Heart left ventricle (tissue), 16 donors: ENCODE results near the gene AHRR. TPM values are rescaled to one million over a fixed set of nuclear protein-coding genes. Genes with fewer than 3 reads are reported as not detected.

Source experiments
- ATAC-seq, 4 donors: fragments of 200-7000 bp; cut with Tn5 transposase; one replicate each; pipeline ENCODE4 v1.9.1; 2020 to 2022; ENCODE audit warnings: moderate library complexity in 4 of 4, mild to moderate bottlenecking in 3 of 4, moderate number of reproducible peaks in 1 of 4
- DNase-seq, 5 donors: peaks; one replicate each; pipeline ENCODE4 v3.0.0-alpha.2; 2020
- H3K27ac ChIP-seq, 12 donors: fragments of 200-600 bp; sonication (generic) in 4 of 12; one replicate each; pipeline versions ENCODE4 v1.5.0 to v1.8.0; 2016 to 2022; ENCODE audit warnings: mild to moderate bottlenecking in 2 of 12
- H3K27me3 ChIP-seq, 9 donors: fragments of 200-600 bp; sonication (generic) in 2 of 9; one replicate each; pipeline versions ENCODE4 v1.5.1 to v1.8.0; 2016 to 2022; ENCODE audit warnings: mild to moderate bottlenecking in 3 of 9
- H3K36me3 ChIP-seq, 9 donors: fragments of 200-600 bp; sonication (generic) in 2 of 9; one replicate each; pipeline versions ENCODE4 v1.5.0 to v1.8.0; 2018 to 2022; ENCODE audit warnings: mild to moderate bottlenecking in 2 of 9
- H3K4me1 ChIP-seq, 12 donors: fragments of 200-600 bp; sonication (generic) in 4 of 12; one replicate each; pipeline versions ENCODE4 v1.5.0 to v1.8.0; 2016 to 2022; ENCODE audit warnings: mild to moderate bottlenecking in 3 of 12
- H3K4me3 ChIP-seq, 12 donors: fragments of 200-600 bp; sonication (generic) in 4 of 12; one replicate each; pipeline versions ENCODE4 v1.5.0 to v1.8.0; 2017 to 2022; ENCODE audit warnings: mild to moderate bottlenecking in 9 of 12, moderate library complexity in 4 of 12
- H3K9me3 ChIP-seq, 12 donors: fragments of 200-600 bp; sonication (generic) in 4 of 12; one replicate each; pipeline versions ENCODE4 v1.5.0 to v1.8.0; 2016 to 2022; ENCODE audit warnings: mild to moderate bottlenecking in 1 of 12
- POLR2A ChIP-seq, 2 donors: fragments of 450-650 bp; IDR thresholded peaks; one replicate each; pipeline ENCODE4 v1.6.1; 2017; ENCODE audit warnings: antibody characterized with exemption in 2 of 2, mild to moderate bottlenecking in 2 of 2, moderate library complexity in 2 of 2
- WGBS, 4 donors: extraction: QIAGEN DNeasy Blood & Tissue Kit in 2 of 4; methylation state at CpG; one replicate each; pipeline versions ENCODE4 v1.1.5 to v1.1.7; 2013 to 2018; 5-methylcytosine and 5-hydroxymethylcytosine counted together
- intact Hi-C, 10 donors: fragments of 100-400 bp; cut with DNase I; formaldehyde crosslinking; loops; one replicate each; pipeline versions ENCODE4 v1.11.1 to v1.14.2; 2022
- polyA plus RNA-seq, 2 donors: library from polyadenylated mRNA; stranded (reverse); fragments of 200-250 nt; gene quantifications; one replicate each; pipeline ENCODE4 v1.2.3, GENCODE V29; 2013
- total RNA-seq, 9 donors: library from RNA; depleted of rRNA in 2 of 9; stranded (reverse); fragments of >200 nt in 2 of 9; fragmentation: NEBNext Ultra II Directional in 3 of 9; extraction: Animal tissue kit (Norgen Biotek cat#: 25700) in 3 of 9; gene quantifications; one replicate each; pipeline versions ENCODE4 v1.1.0 to v1.2.4, GENCODE V29; 2016 to 2023
- TF ChIP-seq, protein P1 (sequence below), 12 donors: fragments of 200-600 bp; sonication (generic) in 4 of 12; IDR thresholded peaks; one replicate each; pipeline versions ENCODE4 v1.5.0 to v1.8.0; 2018 to 2022; ENCODE audit warnings: antibody characterized with exemption in 12 of 12, mild to moderate bottlenecking in 5 of 12
- donor health status: ischemic (EF 13 %, LVEDD 7.1; RV severe dilation, severe dysfunction).
- donor health status: healthy with polysubstance abuse.
- donor health status: DM: no; HTN: yes; CAD: no.
- donor health status: DM: no; HTN: no; CAD: no.
- donor health status: ischemic (EF 25% LVEDD 6.9; RV normal size, moderate dysfunction).
- donor health status: ischemic (EF 25% LVEDD 5.7; RV mildly dilated, moderate dysfunction).
- donor health status: healthy.
- donor health status: DM: yes; HTN: yes; CAD: no.
- donor health status: ischemic (EF 35%, LVEDD 5.7; RV mildly dilated, moderate dysfunction).
- donor health status: nonischemic (EF 11% LVEDD 7.7; RV severe dilation, severe dysfunction).
- donor health status: DM: yes; HTN: yes; CAD: no.
- donor health status: PGD.
- donor health status: ischemic (EF 29% LVEDD 5.4; RV normal size, mild dysfunction).
- donor health status: nonischemic (EF 23%, LVEDD 6.1; RV moderate dilation, normal function).

AHRR gene
- total and polyA plus RNA-seq, 11 donors, result 0.11 to 0.69 (median 0.26) TPM; not detected in 2

DNA sequence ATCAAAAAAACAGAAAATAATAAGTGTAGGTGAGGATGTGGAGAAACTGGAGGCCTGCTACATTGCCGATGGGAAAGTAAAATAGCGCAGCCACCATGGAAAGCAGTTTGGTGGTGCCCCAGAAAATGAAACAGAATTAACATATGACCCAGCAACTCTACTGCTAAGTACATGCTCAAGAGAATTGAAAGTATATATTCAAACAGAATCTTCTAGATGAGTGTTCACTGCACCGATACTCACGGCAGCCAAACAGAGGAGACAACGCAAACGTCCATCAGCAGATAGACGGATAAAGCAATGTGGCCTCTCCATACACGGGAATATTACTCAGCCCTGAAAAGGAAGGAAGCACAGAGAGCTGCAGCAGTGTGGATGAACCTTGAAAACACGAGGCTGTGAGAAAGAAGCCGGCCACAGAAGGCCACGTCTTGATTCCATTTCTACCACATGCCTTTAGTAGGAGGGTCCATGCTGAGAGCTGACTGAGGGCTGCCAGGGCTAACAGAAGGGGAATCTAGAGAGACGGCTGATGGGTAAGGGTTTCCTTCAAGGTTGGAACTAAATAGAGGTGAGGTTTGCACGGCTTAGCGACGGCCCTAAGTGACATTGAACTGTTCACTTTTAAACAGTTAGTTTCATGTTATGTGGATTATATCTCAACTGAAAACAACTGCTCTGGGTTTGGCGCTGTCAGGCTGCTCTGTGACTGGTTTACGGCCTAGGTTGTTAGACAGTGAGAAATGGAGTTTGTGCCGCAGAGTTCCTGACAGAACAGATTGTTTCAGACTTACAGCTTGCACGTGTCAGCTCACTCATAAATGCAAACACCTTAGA lies 29.8 kb downstream of the AHRR start:
- 90 to 94% (median 92%) methylated on average over 19 of the region's 19 CpGs for WGBS, 4 donors
- DNase-seq, result no peak

DNA sequence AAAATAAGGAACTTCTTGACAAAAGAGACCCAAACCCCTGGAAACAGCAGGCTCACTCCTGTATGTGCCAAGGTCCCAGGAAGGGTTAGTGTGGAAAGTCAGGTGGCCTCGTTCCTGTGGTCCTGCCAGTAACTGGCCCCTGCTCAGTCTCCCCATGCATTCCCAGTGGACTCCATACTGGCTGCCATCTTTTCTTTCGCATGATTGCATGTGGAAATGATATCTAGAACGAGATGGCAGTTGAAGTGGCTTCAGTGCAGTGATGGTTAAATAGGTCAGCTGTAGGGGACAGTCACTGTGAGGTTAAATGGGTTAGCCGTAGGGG lies 30.4 kb downstream of the AHRR start:
- ATAC-seq (no peak), DNase-seq (no peak)
- Histone ChIP-seq H3K4me1 (no peaks in the 10 kb centered on the region), H3K9me3 (no peaks in the 10 kb centered on the region), H3K36me3 (no peaks in the 10 kb centered on the region), H3K27ac (no peak overlapping the region), H3K27me3 (peaks cover 0 to 23% (median 4%) of the 10 kb centered on the region in 9 donors), H3K4me3 (no peak overlapping the region)
- intact Hi-C loops, result no loop called here
- 83 to 88% (median 86%) methylated on average over 4 of the region's 4 CpGs for WGBS, 4 donors
- TF ChIP-seq, protein P1, sequence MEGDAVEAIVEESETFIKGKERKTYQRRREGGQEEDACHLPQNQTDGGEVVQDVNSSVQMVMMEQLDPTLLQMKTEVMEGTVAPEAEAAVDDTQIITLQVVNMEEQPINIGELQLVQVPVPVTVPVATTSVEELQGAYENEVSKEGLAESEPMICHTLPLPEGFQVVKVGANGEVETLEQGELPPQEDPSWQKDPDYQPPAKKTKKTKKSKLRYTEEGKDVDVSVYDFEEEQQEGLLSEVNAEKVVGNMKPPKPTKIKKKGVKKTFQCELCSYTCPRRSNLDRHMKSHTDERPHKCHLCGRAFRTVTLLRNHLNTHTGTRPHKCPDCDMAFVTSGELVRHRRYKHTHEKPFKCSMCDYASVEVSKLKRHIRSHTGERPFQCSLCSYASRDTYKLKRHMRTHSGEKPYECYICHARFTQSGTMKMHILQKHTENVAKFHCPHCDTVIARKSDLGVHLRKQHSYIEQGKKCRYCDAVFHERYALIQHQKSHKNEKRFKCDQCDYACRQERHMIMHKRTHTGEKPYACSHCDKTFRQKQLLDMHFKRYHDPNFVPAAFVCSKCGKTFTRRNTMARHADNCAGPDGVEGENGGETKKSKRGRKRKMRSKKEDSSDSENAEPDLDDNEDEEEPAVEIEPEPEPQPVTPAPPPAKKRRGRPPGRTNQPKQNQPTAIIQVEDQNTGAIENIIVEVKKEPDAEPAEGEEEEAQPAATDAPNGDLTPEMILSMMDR (IDR thresholded peaks at IDR 0.05), result no peak
- no peak for TF ChIP-seq POLR2A (IDR thresholded peaks at IDR 0.05)

More for the DNA sequence above, 29.8 kb downstream of the AHRR start:
- no peak for ATAC-seq
- Histone ChIP-seq H3K4me3 (no peak overlapping the region), H3K4me1 (no peaks in the 10 kb centered on the region), H3K27ac (no peak overlapping the region), H3K36me3 (no peaks in the 10 kb centered on the region), H3K27me3 (peaks cover 0 to 27% (median 4%) of the 10 kb centered on the region in 9 donors), H3K9me3 (no peaks in the 10 kb centered on the region)
- intact Hi-C loops, result no loop called here
- TF ChIP-seq, protein P1 (IDR thresholded peaks at IDR 0.05), result no peak
- no peak for TF ChIP-seq POLR2A (IDR thresholded peaks at IDR 0.05)

DNA sequence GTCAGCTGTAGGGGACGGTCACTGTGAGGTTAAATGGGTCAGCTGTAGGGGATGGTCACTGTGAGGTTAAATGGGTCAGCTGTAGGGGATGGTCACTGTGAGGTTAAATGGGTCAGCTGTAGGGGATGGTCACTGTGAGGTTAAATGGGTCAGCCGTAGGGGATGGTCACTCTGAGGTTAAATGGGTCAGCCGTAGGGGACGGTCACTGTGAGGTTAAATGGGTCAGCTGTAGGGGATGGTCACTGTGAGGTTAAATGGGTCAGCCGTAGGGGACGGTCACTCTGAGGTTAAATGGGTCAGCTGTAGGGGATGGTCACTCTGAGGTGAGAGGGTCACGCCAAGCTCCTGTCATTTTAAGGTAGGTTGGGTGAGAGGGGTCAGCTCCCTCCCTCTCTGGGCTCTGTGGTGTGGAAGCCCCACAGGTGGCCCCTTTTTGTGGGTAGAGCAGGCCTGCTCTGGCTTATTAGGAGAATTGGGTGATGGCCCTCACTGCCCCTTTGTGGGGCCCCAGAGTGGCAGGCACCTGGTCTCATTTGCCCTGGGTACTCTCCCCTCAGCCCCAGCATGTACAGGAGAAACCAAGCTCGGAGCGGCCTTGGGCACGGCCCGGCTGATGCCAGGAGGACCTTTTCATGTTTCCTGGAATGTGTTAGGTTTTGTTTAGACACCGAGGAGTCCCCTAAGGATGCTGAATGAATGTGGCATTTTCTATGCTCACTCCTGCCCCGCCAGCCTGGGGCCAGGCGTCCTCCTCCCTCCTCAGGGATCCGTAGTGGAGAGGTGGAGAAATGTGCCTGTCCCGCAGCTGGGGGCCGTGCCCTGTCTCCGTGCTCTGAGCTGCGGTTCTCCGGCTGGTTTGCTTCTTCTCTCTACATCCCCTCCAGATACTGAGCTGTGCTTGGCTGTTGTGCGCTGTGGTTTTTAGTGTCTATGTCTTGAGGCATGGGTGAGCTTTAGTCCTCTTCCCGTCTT lies 31.4 kb downstream of the AHRR start:
- TF ChIP-seq POLR2A (IDR thresholded peaks at IDR 0.05), result no peak
- TF ChIP-seq, protein P1 (IDR thresholded peaks at IDR 0.05), result no peak
- no peak for ATAC-seq
- DNase-seq, result no peak
- no peaks in the 10 kb centered on the region for H3K36me3 ChIP-seq
- H3K9me3 ChIP-seq, result no peaks in the 10 kb centered on the region
- WGBS, 4 donors, result 73 to 82% (median 79%) methylated on average over 13 to 22 of the region's 22 CpGs
- intact Hi-C loops, result no loop called here
- no peaks in the 10 kb centered on the region for H3K4me1 ChIP-seq
- H3K27me3 ChIP-seq, result peaks cover 0 to 15% (median 0%) of the 10 kb centered on the region in 9 donors
- no peak overlapping the region for H3K4me3 ChIP-seq
- no peak overlapping the region for H3K27ac ChIP-seq
